ENCODE results near the gene LRRC27. TPM values are rescaled to one million over a fixed set of nuclear protein-coding genes. Genes with fewer than 3 reads are reported as not detected.
"Not testable (repeated sequence)": the region's sequence is repeated elsewhere in the genome, so short reads cannot be mapped to it uniquely, and the experiment has no call there.

LRRC27 gene
- total RNA-seq, 1 experiment from 2014 or later = 3.8 TPM

DNA sequence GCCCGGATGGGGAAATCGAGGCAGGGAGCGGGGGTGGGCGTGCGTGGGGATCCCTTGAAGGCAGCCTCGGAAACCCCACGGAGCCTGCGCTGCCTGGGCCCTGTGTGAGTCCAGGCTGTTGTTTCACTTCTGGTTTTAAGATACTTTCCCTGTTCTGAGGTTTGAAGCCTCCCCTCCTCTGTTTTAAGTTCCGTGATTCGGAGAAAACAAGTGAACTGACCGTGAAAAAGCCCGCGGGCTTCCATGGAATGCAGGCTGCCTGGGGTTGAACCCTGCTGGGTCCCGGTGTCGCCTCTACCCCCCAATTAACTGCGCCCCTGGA lies 401 bp downstream of the LRRC27 start:
- H3K27me3 ChIP-seq (replicated peaks) = no peaks in the 10 kb centered on the region
- peak overlapping the region; percentile 45 for H3K27ac ChIP-seq
- peaks cover 19% of the 10 kb centered on the region for H3K4me1 ChIP-seq (replicated peaks)
- DNase-seq (ENCODE audit: low read depth in 1 of 2, low spot score in 2 of 2) = no peak
- peaks cover 31% of the 10 kb centered on the region for H3K36me3 ChIP-seq
- peak overlapping the region; percentile 94 for H3K4me3 ChIP-seq
- H3K9me3 ChIP-seq (replicated peaks) = no peaks in the 10 kb centered on the region

DNA sequence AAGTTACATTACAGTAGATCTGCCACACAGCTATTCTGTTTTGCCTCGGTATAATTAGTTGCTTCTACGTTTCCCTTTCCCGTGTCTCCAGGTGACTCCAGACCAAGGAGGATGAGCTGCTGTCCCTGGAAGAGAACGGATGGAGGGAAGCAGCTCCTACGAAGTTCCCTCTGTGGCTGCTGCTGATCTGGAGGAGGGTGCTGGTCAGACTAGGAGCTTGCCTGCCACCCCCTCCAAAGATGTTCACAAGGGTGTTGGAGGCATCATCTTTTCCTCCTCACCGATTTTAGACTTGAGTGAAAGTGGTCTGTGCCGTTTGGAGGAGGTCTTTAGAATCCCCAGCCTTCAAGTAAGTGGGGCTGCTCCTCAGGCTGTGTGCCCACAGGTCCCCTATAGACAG lies 1.4 kb downstream of the LRRC27 start:
- no peaks in the 10 kb centered on the region for H3K27me3 ChIP-seq (replicated peaks)
- H3K36me3 ChIP-seq = peaks cover 24% of the 10 kb centered on the region
- H3K9me3 ChIP-seq (replicated peaks) = no peaks in the 10 kb centered on the region
- DNase-seq (ENCODE audit: low read depth in 1 of 2, low spot score in 2 of 2) = no peak
- peaks cover 19% of the 10 kb centered on the region for H3K4me1 ChIP-seq (replicated peaks)
- H3K27ac ChIP-seq = no peak overlapping the region
- H3K4me3 ChIP-seq = no peak overlapping the region

GRCh38 chr10:132334631-132335188 lies 2.7 kb downstream of the LRRC27 start:
- Histone ChIP-seq H3K4me3 (no peak overlapping the region), H3K36me3 (peaks cover 14% of the 10 kb centered on the region), H3K4me1 (replicated peaks) (peaks cover 16% of the 10 kb centered on the region), H3K9me3 (replicated peaks) (no peaks in the 10 kb centered on the region), H3K27ac (no peak overlapping the region), H3K27me3 (replicated peaks) (no peaks in the 10 kb centered on the region)
- DNase-seq (ENCODE audit: low read depth in 1 of 2, low spot score in 2 of 2) = no peak

GRCh38 chr10:132335189-132336063 lies 3.4 kb downstream of the LRRC27 start:
- Histone ChIP-seq H3K4me1 (replicated peaks) (peaks cover 9% of the 10 kb centered on the region), H3K27ac (no peak overlapping the region), H3K36me3 (peaks cover 8% of the 10 kb centered on the region), H3K9me3 (replicated peaks) (no peaks in the 10 kb centered on the region), H3K27me3 (replicated peaks) (no peaks in the 10 kb centered on the region), H3K4me3 (no peak overlapping the region)
- DNase-seq (ENCODE audit: low read depth in 1 of 2, low spot score in 2 of 2) = no peak

- Histone ChIP-seq H3K27ac (no peak overlapping the region), H3K4me3 (no peak overlapping the region)
- DNase-seq (ENCODE audit: low read depth in 1 of 2, low spot score in 2 of 2) = no peak
Observed at GRCh38 chr10:132336064-132336746, 4.2 kb downstream of the LRRC27 start.

GRCh38 chr10:132336919-132337407 lies 5.0 kb downstream of the LRRC27 start:
- Histone ChIP-seq H3K27ac (no peak overlapping the region), H3K9me3 (replicated peaks) (no peaks in the 10 kb centered on the region), H3K4me1 (replicated peaks) (peaks cover 9% of the 10 kb centered on the region), H3K36me3 (0 out of 2 replicates have a peak, but pooled peaks cover 3% of the 10 kb centered on the region), H3K4me3 (no peak overlapping the region), H3K27me3 (replicated peaks) (no peaks in the 10 kb centered on the region)
- no peak for DNase-seq (ENCODE audit: low read depth in 1 of 2, low spot score in 2 of 2)

More at GRCh38 chr10:132336064-132336746, 4.2 kb downstream of the LRRC27 start:
- Histone ChIP-seq H3K36me3 (peaks cover 7% of the 10 kb centered on the region), H3K4me1 (replicated peaks) (peaks cover 9% of the 10 kb centered on the region), H3K9me3 (replicated peaks) (no peaks in the 10 kb centered on the region), H3K27me3 (replicated peaks) (no peaks in the 10 kb centered on the region)

- not testable (repeated sequence) for H3K9me3 ChIP-seq (replicated peaks); H3K4me3 ChIP-seq; H3K27ac ChIP-seq; H3K27me3 ChIP-seq (replicated peaks); H3K4me1 ChIP-seq (replicated peaks); DNase-seq (ENCODE audit: low read depth in 1 of 2, low spot score in 2 of 2); H3K36me3 ChIP-seq
Observed at GRCh38 chr10:132337854-132338253, 5.9 kb downstream of the LRRC27 start.

- H3K27me3 ChIP-seq (replicated peaks) = no peaks in the 10 kb centered on the region
- H3K4me1 ChIP-seq (replicated peaks) = no peaks in the 10 kb centered on the region
- no peaks in the 10 kb centered on the region for H3K9me3 ChIP-seq (replicated peaks)
- DNase-seq (ENCODE audit: low read depth in 1 of 2, low spot score in 2 of 2) = no peak
- H3K36me3 ChIP-seq = no peaks in the 10 kb centered on the region
- H3K27ac ChIP-seq = no peak overlapping the region
- no peak overlapping the region for H3K4me3 ChIP-seq
Observed at GRCh38 chr10:132338876-132339275, 6.9 kb downstream of the LRRC27 start.

DNA sequence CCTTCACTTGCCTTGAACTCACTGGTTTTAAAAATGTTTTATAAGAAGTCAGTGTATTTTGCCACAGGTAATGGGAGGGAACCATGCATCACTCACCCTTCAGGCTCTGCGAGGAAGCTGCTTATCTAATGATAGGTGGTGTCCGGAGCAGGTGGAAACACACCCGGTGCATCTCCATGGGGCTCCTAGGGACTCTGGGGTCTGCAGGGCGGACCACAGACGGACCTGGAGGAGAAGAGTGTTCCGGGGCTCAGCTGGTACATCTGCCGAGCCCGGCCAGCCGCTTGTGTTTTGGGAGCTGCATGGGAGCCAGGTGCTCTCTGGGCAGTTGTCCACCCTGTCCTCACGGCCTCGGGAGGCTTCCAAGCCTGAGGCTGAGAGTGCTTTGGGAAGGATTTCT lies 7.3 kb downstream of the LRRC27 start:
- Histone ChIP-seq H3K36me3 (no peaks in the 10 kb centered on the region), H3K4me3 (no peak overlapping the region), H3K9me3 (replicated peaks) (no peaks in the 10 kb centered on the region), H3K27me3 (replicated peaks) (no peaks in the 10 kb centered on the region), H3K4me1 (replicated peaks) (no peaks in the 10 kb centered on the region), H3K27ac (no peak overlapping the region)
- DNase-seq (ENCODE audit: low read depth in 1 of 2, low spot score in 2 of 2) = no peak

- Histone ChIP-seq H3K36me3 (no peaks in the 10 kb centered on the region), H3K27me3 (replicated peaks) (no peaks in the 10 kb centered on the region), H3K9me3 (replicated peaks) (no peaks in the 10 kb centered on the region), H3K4me1 (replicated peaks) (no peaks in the 10 kb centered on the region), H3K4me3 (no peak overlapping the region), H3K27ac (no peak overlapping the region)
- no peak for DNase-seq (ENCODE audit: low read depth in 1 of 2, low spot score in 2 of 2)
Observed at GRCh38 chr10:132341017-132341416, 9.0 kb downstream of the LRRC27 start.

DNA sequence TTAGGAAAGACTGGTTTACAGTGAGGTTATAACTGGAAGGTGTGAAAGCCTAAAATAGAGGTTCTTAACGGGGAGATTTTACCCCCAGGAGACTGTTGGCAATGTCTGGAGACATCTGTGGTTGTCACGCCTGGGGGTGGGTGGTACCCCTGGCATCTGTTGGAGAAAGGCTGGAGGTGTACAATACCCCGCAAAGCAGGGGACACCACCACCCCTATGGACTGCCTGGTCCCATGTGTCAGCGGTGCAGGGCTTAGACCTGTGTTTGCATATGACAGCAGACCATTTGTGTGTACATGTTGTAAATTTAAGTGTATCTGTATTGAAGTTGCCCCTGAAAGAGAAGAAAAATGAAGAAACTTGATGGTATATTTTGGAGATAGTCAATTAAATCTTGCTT lies 9.8 kb downstream of the LRRC27 start:
- no peaks in the 10 kb centered on the region for H3K36me3 ChIP-seq
- no peaks in the 10 kb centered on the region for H3K27me3 ChIP-seq (replicated peaks)
- DNase-seq (ENCODE audit: low read depth in 1 of 2, low spot score in 2 of 2) = no peak
- H3K9me3 ChIP-seq (replicated peaks) = no peaks in the 10 kb centered on the region
- no peak overlapping the region for H3K4me3 ChIP-seq
- no peak overlapping the region for H3K27ac ChIP-seq
- no peaks in the 10 kb centered on the region for H3K4me1 ChIP-seq (replicated peaks)

DNA sequence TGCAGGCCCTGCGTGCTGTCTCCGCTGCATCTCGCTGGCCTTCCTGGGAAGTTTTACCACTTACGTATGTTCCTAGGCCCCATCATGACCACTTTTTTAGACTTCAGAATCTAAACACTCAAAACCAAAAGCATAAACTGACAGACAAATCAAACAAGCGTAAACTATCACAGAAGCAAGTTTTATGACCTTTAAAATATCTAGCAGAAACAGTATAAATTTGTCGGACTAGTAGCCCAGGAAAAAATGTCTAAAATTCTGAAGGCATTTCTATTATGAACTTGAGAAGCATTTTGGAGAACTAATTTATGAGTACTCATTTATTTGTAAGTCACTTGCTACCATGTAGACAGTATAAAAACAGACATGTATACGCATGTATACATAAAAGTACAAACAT lies 10.6 kb downstream of the LRRC27 start:
- Histone ChIP-seq H3K9me3 (replicated peaks) (no peaks in the 10 kb centered on the region), H3K36me3 (no peaks in the 10 kb centered on the region), H3K27me3 (replicated peaks) (no peaks in the 10 kb centered on the region), H3K4me1 (replicated peaks) (no peaks in the 10 kb centered on the region), H3K27ac (no peak overlapping the region), H3K4me3 (no peak overlapping the region)
- DNase-seq (ENCODE audit: low read depth in 1 of 2, low spot score in 2 of 2) = no peak

GRCh38 chr10:132344386-132344785 lies 12.4 kb downstream of the LRRC27 start:
- no peak for DNase-seq (ENCODE audit: low read depth in 1 of 2, low spot score in 2 of 2)
- no peaks in the 10 kb centered on the region for H3K4me1 ChIP-seq (replicated peaks)
- H3K36me3 ChIP-seq = no peaks in the 10 kb centered on the region
- H3K9me3 ChIP-seq (replicated peaks) = no peaks in the 10 kb centered on the region
- H3K27me3 ChIP-seq (replicated peaks) = no peaks in the 10 kb centered on the region
- no peak overlapping the region for H3K4me3 ChIP-seq
- H3K27ac ChIP-seq = no peak overlapping the region

- Histone ChIP-seq H3K4me3 (no peak overlapping the region), H3K27ac (no peak overlapping the region), H3K9me3 (replicated peaks) (no peaks in the 10 kb centered on the region), H3K36me3 (no peaks in the 10 kb centered on the region), H3K27me3 (replicated peaks) (no peaks in the 10 kb centered on the region), H3K4me1 (replicated peaks) (no peaks in the 10 kb centered on the region)
- DNase-seq (ENCODE audit: low read depth in 1 of 2, low spot score in 2 of 2) = no peak
Observed at GRCh38 chr10:132345345-132345744, 13.4 kb downstream of the LRRC27 start.

Measured in SJSA1 (cell line).